ENCODE measurements around the gene VANGL1.

VANGL1 gene

DNA sequence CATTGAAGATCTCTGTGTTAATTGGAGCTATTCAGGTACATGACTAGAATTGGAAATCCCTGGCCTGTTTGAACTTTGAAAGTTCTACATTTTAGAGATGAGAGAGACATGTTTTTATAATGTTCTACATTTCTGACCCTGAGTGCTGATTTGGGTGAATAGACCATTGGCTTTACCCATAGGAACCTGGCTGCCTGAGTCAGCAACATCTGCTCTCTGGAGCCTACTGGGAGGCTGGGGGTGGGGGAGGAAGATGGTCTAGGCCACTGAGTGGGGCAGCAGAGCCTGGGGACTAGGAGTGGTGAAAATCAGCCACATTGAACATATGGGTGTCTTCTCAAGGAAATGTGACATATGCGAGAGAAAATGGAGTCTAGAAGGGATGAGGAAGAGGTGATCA is 1.4 kb upstream of the VANGL1 start:
- Histone ChIP-seq H4K20me1 (ENCODE audit: insufficient read depth, low read length) (no peaks in the 10 kb centered on the region), H2AFZ (ENCODE audit: low read length) (no peak overlapping the region), H3K9me3 (ENCODE audit: low read length) (no peaks in the 10 kb centered on the region), H3F3A (ENCODE audit: insufficient read depth, low read length) (no peaks in the 10 kb centered on the region), H3K4me1 (ENCODE audit: insufficient read depth, low read length, severe bottlenecking) (no peaks in the 10 kb centered on the region), H3K9ac (ENCODE audit: low read length) (no peak overlapping the region), H3K27me3 (ENCODE audit: insufficient read depth, low read length) (no peaks in the 10 kb centered on the region), H3K9me2 (ENCODE audit: low read depth, low read length) (no peaks in the 10 kb centered on the region), H3K4me2 (ENCODE audit: low read length) (no peak overlapping the region), H3K27ac (ENCODE audit: low read depth, low read length, poor library complexity, severe bottlenecking) (no peak overlapping the region), H3K36me3 (ENCODE audit: insufficient read depth, low read length) (no peaks in the 10 kb centered on the region), H3K79me2 (ENCODE audit: insufficient read depth, low read length) (no peaks in the 10 kb centered on the region), H3K4me3 (ENCODE audit: low read depth, low read length, poor library complexity, severe bottlenecking) (no peak overlapping the region)
- TF ChIP-seq EZH2 (IDR thresholded peaks at IDR 0.05; ENCODE audit: borderline replicate concordance, low read length), result no peak
- TF ChIP-seq, protein P1, sequence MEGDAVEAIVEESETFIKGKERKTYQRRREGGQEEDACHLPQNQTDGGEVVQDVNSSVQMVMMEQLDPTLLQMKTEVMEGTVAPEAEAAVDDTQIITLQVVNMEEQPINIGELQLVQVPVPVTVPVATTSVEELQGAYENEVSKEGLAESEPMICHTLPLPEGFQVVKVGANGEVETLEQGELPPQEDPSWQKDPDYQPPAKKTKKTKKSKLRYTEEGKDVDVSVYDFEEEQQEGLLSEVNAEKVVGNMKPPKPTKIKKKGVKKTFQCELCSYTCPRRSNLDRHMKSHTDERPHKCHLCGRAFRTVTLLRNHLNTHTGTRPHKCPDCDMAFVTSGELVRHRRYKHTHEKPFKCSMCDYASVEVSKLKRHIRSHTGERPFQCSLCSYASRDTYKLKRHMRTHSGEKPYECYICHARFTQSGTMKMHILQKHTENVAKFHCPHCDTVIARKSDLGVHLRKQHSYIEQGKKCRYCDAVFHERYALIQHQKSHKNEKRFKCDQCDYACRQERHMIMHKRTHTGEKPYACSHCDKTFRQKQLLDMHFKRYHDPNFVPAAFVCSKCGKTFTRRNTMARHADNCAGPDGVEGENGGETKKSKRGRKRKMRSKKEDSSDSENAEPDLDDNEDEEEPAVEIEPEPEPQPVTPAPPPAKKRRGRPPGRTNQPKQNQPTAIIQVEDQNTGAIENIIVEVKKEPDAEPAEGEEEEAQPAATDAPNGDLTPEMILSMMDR (IDR thresholded peaks at IDR 0.05; ENCODE audit: low read length), result no peak

DNA sequence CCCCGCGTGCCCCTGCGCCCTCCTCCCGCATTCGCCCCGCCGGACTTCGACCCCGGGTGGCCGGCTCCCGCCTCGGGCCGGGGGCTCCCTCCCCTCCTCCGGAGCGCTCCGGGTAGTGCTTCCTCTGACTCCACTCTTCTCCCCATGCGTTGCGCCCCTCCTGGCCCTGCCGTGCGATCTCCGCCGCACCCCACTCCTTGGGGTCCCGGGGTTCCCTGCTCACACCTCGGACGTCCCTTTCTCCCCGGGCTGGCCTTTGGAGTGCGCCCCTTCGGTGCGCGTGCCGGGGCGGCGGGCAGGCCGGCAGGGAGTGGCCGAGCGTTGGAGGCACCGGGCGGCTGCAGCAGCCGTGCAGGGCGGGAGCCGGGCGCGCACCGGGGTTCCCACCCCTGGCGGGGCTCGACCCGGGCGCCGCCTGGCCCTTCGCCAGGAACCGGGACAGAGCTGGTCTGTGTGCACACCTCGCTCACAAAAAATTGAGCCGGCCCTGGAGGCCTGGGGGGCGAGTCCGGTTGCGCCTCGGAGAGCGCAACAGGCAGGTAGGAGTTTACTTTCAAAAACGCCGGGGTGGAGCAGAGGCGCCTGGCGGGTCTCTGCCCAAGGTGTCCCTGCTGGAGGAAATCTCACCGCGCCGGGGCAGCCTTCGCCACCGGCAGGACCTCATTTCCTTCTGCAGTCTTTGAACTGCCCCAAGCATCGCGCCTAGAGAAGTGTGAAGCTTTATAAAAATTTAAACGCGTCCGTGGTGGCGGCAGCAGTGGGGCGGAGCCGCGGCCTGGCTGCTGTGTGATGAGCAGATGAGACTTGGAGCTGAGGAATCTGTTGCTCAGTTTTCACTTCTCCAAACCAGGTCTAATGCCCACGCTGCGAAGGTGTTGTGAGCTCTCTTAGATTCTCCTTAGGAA is 650 bp downstream of the VANGL1 start:
- Histone ChIP-seq H3F3A (ENCODE audit: insufficient read depth, low read length) (no peaks in the 10 kb centered on the region), H3K9me2 (ENCODE audit: low read depth, low read length) (no peaks in the 10 kb centered on the region), H3K9ac (ENCODE audit: low read length) (no peak overlapping the region), H3K27me3 (ENCODE audit: insufficient read depth, low read length) (no peaks in the 10 kb centered on the region), H3K36me3 (ENCODE audit: insufficient read depth, low read length) (no peaks in the 10 kb centered on the region), H3K4me1 (ENCODE audit: insufficient read depth, low read length, severe bottlenecking) (no peaks in the 10 kb centered on the region), H3K4me3 (ENCODE audit: low read depth, low read length, poor library complexity, severe bottlenecking) (no peak overlapping the region), H4K20me1 (ENCODE audit: insufficient read depth, low read length) (no peaks in the 10 kb centered on the region), H3K27ac (ENCODE audit: low read depth, low read length, poor library complexity, severe bottlenecking) (no peak overlapping the region), H3K79me2 (ENCODE audit: insufficient read depth, low read length) (no peaks in the 10 kb centered on the region), H2AFZ (ENCODE audit: low read length) (no peak overlapping the region), H3K4me2 (ENCODE audit: low read length) (no peak overlapping the region), H3K9me3 (ENCODE audit: low read length) (no peaks in the 10 kb centered on the region)
- TF ChIP-seq EZH2 (IDR thresholded peaks at IDR 0.05; ENCODE audit: borderline replicate concordance, low read length), result no peak
- TF ChIP-seq, protein P1 (IDR thresholded peaks at IDR 0.05; ENCODE audit: low read length), result no peak

DNA sequence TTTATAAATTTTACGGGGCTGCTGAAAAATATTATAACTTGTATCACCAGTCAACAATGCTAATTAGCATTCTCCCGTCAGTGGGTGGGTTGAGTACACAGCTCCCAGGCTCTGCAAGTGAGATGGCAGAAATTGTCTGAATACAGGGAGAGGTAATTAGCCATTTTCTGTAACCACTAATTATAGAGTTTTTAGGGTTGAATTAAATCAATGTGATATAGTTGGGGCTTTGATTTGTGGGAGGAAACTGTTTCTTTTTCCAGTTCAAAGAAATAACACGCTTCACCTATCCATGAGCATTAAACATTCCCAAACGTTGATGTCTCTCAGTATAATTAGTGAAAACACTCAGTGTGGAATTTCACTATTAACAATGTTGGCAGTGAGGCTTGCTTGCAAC is 1.5 kb downstream of the VANGL1 start:
- Histone ChIP-seq H3K4me3 (ENCODE audit: low read depth, low read length, poor library complexity, severe bottlenecking) (no peak overlapping the region), H3K27me3 (ENCODE audit: insufficient read depth, low read length) (no peaks in the 10 kb centered on the region), H3K9ac (ENCODE audit: low read length) (no peak overlapping the region), H3K9me2 (ENCODE audit: low read depth, low read length) (no peaks in the 10 kb centered on the region), H3K36me3 (ENCODE audit: insufficient read depth, low read length) (no peaks in the 10 kb centered on the region), H3K4me2 (ENCODE audit: low read length) (no peak overlapping the region), H3K9me3 (ENCODE audit: low read length) (no peaks in the 10 kb centered on the region), H2AFZ (ENCODE audit: low read length) (no peak overlapping the region), H3F3A (ENCODE audit: insufficient read depth, low read length) (no peaks in the 10 kb centered on the region), H3K4me1 (ENCODE audit: insufficient read depth, low read length, severe bottlenecking) (no peaks in the 10 kb centered on the region), H3K27ac (ENCODE audit: low read depth, low read length, poor library complexity, severe bottlenecking) (no peak overlapping the region), H4K20me1 (ENCODE audit: insufficient read depth, low read length) (no peaks in the 10 kb centered on the region), H3K79me2 (ENCODE audit: insufficient read depth, low read length) (no peaks in the 10 kb centered on the region)
- TF ChIP-seq EZH2 (IDR thresholded peaks at IDR 0.05; ENCODE audit: borderline replicate concordance, low read length), result no peak
- TF ChIP-seq, protein P1 (IDR thresholded peaks at IDR 0.05; ENCODE audit: low read length), result no peak
